Ishikawa (cell line): ENCODE results near the gene NKX1-2.

Experiments
- CEBPB ChIP-seq: IDR thresholded peaks from 2 replicates; pipeline ENCODE4 v1.6.1; 2012
- CREB1 ChIP-seq: IDR thresholded peaks from 2 replicates; pipeline ENCODE4 v1.6.1; 2012; ENCODE audit warnings: low read depth
- EP300 ChIP-seq: IDR thresholded peaks from 2 replicates; pipeline ENCODE4 v1.6.1; 2012; ENCODE audit warnings: borderline replicate concordance
- FOXM1 ChIP-seq: IDR thresholded peaks from 2 replicates; pipeline ENCODE4 v1.6.1; 2012; ENCODE audit warnings: low read depth, borderline replicate concordance
- RAD21 ChIP-seq: IDR thresholded peaks from 2 replicates; pipeline ENCODE4 v1.6.1; 2012; ENCODE audit warnings: low read depth
- TAF1 ChIP-seq: IDR thresholded peaks from 2 replicates; pipeline ENCODE4 v1.6.1; 2012; ENCODE audit warnings: low read depth, mild to moderate bottlenecking
- TEAD4 ChIP-seq: IDR thresholded peaks from 2 replicates; pipeline ENCODE4 v1.6.1; 2012
- YY1 ChIP-seq: IDR thresholded peaks from 2 replicates; pipeline ENCODE4 v1.6.1; 2012; ENCODE audit warnings: low read depth
- TF ChIP-seq, protein P1 (sequence below): IDR thresholded peaks from 2 replicates; pipeline ENCODE4 v1.6.1; 2012
- TF ChIP-seq, protein P2 (sequence below): IDR thresholded peaks from 2 replicates; pipeline ENCODE4 v1.6.1; 2012; ENCODE audit warnings: low read depth, mild to moderate bottlenecking
- TF ChIP-seq, protein P3 (sequence below): IDR thresholded peaks from 2 replicates; pipeline ENCODE4 v1.6.1; 2012

DNA sequence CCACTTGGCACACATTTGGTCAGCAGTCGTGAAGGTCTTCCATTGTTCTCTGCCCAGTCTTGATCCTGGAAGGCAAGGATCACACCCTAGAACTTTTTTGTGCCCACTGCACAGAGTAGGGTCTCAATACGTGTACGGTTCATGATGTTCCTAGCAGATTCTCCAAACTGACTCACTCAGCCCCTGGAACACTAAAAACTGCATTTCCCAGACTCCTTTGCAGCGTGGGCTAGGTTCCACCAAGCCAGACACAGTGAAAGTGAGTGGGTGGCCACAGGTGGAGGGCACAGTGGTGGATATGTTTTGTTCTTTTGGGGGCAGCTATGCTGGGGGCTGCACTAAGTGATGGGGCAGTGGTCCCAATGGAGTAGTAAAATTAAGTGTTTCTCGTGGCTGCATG lies 10.3 kb upstream of the NKX1-2 start:
- TF ChIP-seq TAF1 = no peak
- TF ChIP-seq YY1 = no peak
- TF ChIP-seq CEBPB = no peak
- TF ChIP-seq EP300 = no peak
- TF ChIP-seq RAD21 = no peak
- TF ChIP-seq, protein P1, sequence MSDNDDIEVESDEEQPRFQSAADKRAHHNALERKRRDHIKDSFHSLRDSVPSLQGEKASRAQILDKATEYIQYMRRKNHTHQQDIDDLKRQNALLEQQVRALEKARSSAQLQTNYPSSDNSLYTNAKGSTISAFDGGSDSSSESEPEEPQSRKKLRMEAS = no peak
- no peak for TF ChIP-seq TEAD4
- TF ChIP-seq FOXM1 = no peak
- TF ChIP-seq, protein P2, sequence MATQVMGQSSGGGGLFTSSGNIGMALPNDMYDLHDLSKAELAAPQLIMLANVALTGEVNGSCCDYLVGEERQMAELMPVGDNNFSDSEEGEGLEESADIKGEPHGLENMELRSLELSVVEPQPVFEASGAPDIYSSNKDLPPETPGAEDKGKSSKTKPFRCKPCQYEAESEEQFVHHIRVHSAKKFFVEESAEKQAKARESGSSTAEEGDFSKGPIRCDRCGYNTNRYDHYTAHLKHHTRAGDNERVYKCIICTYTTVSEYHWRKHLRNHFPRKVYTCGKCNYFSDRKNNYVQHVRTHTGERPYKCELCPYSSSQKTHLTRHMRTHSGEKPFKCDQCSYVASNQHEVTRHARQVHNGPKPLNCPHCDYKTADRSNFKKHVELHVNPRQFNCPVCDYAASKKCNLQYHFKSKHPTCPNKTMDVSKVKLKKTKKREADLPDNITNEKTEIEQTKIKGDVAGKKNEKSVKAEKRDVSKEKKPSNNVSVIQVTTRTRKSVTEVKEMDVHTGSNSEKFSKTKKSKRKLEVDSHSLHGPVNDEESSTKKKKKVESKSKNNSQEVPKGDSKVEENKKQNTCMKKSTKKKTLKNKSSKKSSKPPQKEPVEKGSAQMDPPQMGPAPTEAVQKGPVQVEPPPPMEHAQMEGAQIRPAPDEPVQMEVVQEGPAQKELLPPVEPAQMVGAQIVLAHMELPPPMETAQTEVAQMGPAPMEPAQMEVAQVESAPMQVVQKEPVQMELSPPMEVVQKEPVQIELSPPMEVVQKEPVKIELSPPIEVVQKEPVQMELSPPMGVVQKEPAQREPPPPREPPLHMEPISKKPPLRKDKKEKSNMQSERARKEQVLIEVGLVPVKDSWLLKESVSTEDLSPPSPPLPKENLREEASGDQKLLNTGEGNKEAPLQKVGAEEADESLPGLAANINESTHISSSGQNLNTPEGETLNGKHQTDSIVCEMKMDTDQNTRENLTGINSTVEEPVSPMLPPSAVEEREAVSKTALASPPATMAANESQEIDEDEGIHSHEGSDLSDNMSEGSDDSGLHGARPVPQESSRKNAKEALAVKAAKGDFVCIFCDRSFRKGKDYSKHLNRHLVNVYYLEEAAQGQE = no peak
- TF ChIP-seq, protein P3, sequence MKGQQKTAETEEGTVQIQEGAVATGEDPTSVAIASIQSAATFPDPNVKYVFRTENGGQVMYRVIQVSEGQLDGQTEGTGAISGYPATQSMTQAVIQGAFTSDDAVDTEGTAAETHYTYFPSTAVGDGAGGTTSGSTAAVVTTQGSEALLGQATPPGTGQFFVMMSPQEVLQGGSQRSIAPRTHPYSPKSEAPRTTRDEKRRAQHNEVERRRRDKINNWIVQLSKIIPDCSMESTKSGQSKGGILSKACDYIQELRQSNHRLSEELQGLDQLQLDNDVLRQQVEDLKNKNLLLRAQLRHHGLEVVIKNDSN = no peak
- no peak for TF ChIP-seq CREB1
